AG10803 (cell line): ENCODE measurements around the gene EVA1B.
A peak's percentile ranks its signal among the peaks of the same experiment; 100 is the strongest.

Experiments
- DNase-seq: peaks from one replicate; pipeline ENCODE4 v3.0.0; 2010; ENCODE audit warnings: low read depth
- H3K4me3 ChIP-seq: 2 replicates; pipeline ENCODE4 v1.5.1; 2011; ENCODE audit warnings: mild to moderate bottlenecking, low read length, control low read depth
- CTCF ChIP-seq: conservative IDR thresholded peaks from 2 replicates; pipeline ENCODE4 v1.5.1; 2011; ENCODE audit warnings: mild to moderate bottlenecking, low read length, control low read depth, inconsistent platforms

EVA1B gene

GRCh38 chr1:36320767-36321118, 2.7 kb downstream of the EVA1B start:
- DNase-seq, result no peak
- no peak for TF ChIP-seq CTCF
- peak overlapping the region; percentile 80 for H3K4me3 ChIP-seq

GRCh38 chr1:36320291-36320761, 3.1 kb downstream of the EVA1B start:
- TF ChIP-seq CTCF, result no peak
- H3K4me3 ChIP-seq, result peak overlapping the region; percentile 80
- DNase-seq, result no peak

- TF ChIP-seq CTCF, result no peak
- no peak overlapping the region for H3K4me3 ChIP-seq
- no peak for DNase-seq
Observed at GRCh38 chr1:36309397-36309796, 14.0 kb downstream of the EVA1B start.

- no peak for DNase-seq
- TF ChIP-seq CTCF, result no peak
- H3K4me3 ChIP-seq, result peak overlapping the region; percentile 84
Observed at GRCh38 chr1:36307601-36308330, 15.7 kb downstream of the EVA1B start.

GRCh38 chr1:36306902-36307456, 16.5 kb downstream of the EVA1B start:
- peak; percentile 87 for DNase-seq
- peak overlapping the region; percentile 84 for H3K4me3 ChIP-seq
- TF ChIP-seq CTCF, result no peak

GRCh38 chr1:36306210-36306901, 17.1 kb downstream of the EVA1B start, which contains the start of gene SH3D21:
TSS of gene SH3D21 (plus strand) at chr1:36306368. CDS start at chr1:36306421, 53 bp downstream.
- peak; percentile 18 for DNase-seq
- peak within 1 kb of the TSS; percentile 84 for H3K4me3 ChIP-seq
- no peak for TF ChIP-seq CTCF

- no peak overlapping the region for H3K4me3 ChIP-seq
- DNase-seq, result no peak
- no peak for TF ChIP-seq CTCF
Observed at GRCh38 chr1:36305915-36306209, 17.6 kb downstream of the EVA1B start.
